NB4 (cell line): ENCODE data around the gene IGSF11.

Experiments
- DNase-seq: peaks from one replicate; pipeline ENCODE4 v3.0.0; 2010; ENCODE audit warnings: low read depth
- H3K4me3 ChIP-seq: one replicate; pipeline ENCODE4 v1.5.1; 2011; ENCODE audit warnings: mild to moderate bottlenecking, low read depth, low read length, moderate library complexity
- MYC ChIP-seq: IDR thresholded peaks from 2 replicates; pipeline ENCODE4 v1.6.1; 2011; ENCODE audit warnings: low read depth, low read length
- POLR2A ChIP-seq: IDR thresholded peaks from 2 replicates; pipeline ENCODE4 v1.6.1; 2011; ENCODE audit warnings: mild to moderate bottlenecking; ENCODE audit not compliant: insufficient read length; ENCODE audit errors: extremely low read depth
- TF ChIP-seq, protein P1 (sequence below): IDR thresholded peaks from 2 replicates; pipeline ENCODE4 v1.6.1; 2011; ENCODE audit warnings: low read depth, low read length
- TF ChIP-seq, protein P2 (sequence below): IDR thresholded peaks from one replicate; pipeline ENCODE4 v1.5.1; 2012; ENCODE audit warnings: low read depth, low read length

The IGSF11 gene

DNA sequence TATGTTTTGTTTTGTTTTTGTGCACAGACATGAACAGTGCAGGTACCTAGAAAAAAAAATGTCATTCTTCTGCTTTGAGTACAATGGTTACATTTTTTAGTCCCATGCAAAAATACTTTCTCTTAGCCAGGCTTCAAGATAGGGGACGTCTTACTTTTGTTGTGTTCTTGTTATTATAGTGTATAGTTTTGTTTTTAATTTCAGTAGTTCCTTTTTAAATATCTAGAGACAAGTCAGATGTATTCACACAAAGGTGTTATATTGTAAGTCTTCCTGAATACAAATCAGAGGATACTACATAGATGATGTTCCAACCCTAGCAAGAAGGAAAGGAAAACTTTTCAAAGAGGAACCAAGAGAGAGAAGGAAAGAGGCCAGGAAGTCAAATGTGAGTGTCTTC, 28.8 kb upstream of the IGSF11 start:
- TF ChIP-seq, protein P1, sequence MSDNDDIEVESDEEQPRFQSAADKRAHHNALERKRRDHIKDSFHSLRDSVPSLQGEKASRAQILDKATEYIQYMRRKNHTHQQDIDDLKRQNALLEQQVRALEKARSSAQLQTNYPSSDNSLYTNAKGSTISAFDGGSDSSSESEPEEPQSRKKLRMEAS = no peak
- no peak for TF ChIP-seq MYC
- TF ChIP-seq POLR2A = no peak
- TF ChIP-seq, protein P2, sequence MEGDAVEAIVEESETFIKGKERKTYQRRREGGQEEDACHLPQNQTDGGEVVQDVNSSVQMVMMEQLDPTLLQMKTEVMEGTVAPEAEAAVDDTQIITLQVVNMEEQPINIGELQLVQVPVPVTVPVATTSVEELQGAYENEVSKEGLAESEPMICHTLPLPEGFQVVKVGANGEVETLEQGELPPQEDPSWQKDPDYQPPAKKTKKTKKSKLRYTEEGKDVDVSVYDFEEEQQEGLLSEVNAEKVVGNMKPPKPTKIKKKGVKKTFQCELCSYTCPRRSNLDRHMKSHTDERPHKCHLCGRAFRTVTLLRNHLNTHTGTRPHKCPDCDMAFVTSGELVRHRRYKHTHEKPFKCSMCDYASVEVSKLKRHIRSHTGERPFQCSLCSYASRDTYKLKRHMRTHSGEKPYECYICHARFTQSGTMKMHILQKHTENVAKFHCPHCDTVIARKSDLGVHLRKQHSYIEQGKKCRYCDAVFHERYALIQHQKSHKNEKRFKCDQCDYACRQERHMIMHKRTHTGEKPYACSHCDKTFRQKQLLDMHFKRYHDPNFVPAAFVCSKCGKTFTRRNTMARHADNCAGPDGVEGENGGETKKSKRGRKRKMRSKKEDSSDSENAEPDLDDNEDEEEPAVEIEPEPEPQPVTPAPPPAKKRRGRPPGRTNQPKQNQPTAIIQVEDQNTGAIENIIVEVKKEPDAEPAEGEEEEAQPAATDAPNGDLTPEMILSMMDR = no peak

DNA sequence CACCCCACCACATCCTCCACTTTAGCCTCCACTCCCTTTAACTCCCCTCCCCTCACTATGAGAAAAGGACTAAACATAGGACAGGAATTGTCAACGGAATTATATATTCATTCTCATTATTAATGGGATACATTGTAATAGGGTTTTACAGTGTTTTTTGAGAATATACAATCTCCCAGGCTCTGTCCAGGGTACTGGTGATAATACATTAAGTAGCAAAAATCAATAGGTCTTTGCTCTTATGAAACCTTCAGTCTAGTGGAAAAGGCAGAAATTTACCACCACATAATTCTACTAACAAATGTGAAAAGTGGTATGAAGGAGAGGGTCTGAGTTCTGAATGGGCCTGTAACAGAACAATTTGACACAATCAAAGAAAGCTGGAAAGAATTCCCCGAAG, 28.2 kb upstream of the IGSF11 start:
- H3K4me3 ChIP-seq = no peak overlapping the region
- TF ChIP-seq POLR2A (no peak), MYC (no peak)
- TF ChIP-seq, protein P1 = no peak
- TF ChIP-seq, protein P2 = no peak
- no peak for DNase-seq

More for the DNA sequence above, 28.8 kb upstream of the IGSF11 start:
- H3K4me3 ChIP-seq = no peak overlapping the region
- DNase-seq = no peak

DNA sequence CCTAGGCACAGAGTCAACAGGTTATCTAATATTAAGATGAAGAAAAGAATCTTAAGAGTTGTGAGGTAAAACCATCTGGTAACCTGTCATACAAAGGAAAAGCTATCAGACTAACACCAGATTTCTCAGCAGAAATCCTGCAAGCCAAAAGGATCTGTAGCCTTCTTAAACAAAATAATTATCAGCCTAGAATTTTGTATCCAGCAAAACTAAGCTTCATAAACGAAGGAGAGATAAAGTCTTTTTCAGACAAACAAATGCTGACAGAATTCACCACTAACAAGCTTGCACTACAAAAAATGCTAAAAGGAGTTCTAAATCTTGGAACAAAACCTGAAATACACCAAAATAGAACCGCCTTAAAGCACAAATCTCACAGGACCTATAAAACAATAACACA, 9.9 kb upstream of the IGSF11 start:
- TF ChIP-seq POLR2A (no peak), MYC (no peak)
- TF ChIP-seq, protein P1 = no peak
- TF ChIP-seq, protein P2 = no peak
- H3K4me3 ChIP-seq = no peak overlapping the region
- no peak for DNase-seq

DNA sequence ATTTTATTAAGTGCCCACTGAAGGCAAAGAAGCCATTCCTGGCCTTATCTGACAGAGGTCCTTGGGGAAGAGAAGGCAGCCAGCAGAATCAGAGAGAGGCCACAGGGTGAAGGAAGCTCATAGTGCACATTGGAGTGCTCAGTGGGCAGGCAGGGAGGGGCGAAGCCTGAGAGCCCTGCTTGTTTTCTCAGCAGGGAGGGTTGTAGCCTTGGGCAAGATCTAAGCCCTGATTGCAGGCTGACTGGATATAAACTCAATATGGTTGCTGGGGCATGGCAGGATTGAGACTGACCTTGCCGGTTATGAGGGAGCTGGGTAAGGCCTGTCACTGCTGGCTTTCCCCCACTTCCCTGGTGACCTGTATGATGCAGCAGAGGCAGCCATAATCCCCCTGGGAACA, 7.5 kb upstream of the IGSF11 start:
- no peak for TF ChIP-seq POLR2A
- no peak for TF ChIP-seq MYC
- TF ChIP-seq, protein P2 = no peak
- TF ChIP-seq, protein P1 = no peak
- no peak for DNase-seq
- H3K4me3 ChIP-seq = no peak overlapping the region

DNA sequence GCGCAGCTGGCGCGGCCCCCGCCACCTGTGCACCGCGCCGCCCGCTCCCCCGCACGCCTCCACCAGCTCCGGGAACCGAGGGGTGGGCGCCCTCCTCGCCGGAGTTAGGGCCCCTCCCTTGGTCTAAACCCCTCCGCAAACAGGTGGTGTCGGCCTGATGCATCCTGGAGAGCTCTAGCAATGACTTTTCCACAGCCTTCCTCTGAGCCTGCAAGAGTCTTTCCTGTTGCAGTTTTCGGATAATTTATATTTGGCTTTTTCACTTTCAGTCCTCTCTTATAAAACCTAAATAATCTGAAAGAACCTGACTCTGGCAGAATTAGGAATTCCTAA, 334 bp upstream of the IGSF11 start:
- TF ChIP-seq MYC (no peak), POLR2A (no peak)
- TF ChIP-seq, protein P1 = no peak
- TF ChIP-seq, protein P2 = no peak
- DNase-seq = no peak
- no peak overlapping the region for H3K4me3 ChIP-seq
